Adrenal gland (tissue), 12 donors: ENCODE results near the gene WNT7B. TPM values are rescaled to one million over a fixed set of nuclear protein-coding genes. Genes with fewer than 3 reads are reported as not detected.

Experiments used
- DNase-seq, 7 donors: peaks; one replicate each; pipeline ENCODE4 v3.0.0-alpha.2; 2019 to 2020
- H3K27ac ChIP-seq, 5 donors: fragments of 200-600 bp; sonication (generic) in 4 of 5; 1 replicate in 3 of 5; 2 replicates in 2 of 5; pipeline versions ENCODE4 v1.5.1 to v1.8.0; 2016 to 2020; ENCODE audit warnings: mild to moderate bottlenecking in 1 of 5
- H3K27me3 ChIP-seq: fragments of 200-600 bp; 2 replicates; pipeline ENCODE4 v1.8.0; 2021
- H3K36me3 ChIP-seq, 2 donors: fragments of 200-600 bp; replicated peaks in 1 of 2; 1 replicate in 1 of 2; 2 replicates in 1 of 2; pipeline versions ENCODE4 v1.5.1 to v1.8.0; 2018 to 2022
- H3K4me1 ChIP-seq, 2 donors: fragments of 200-600 bp; replicated peaks in 1 of 2; 1 replicate in 1 of 2; 2 replicates in 1 of 2; pipeline versions ENCODE4 v1.5.1 to v1.8.0; 2018 to 2021
- H3K4me3 ChIP-seq, 4 donors: fragments of 200-600 bp; sonication (generic) in 3 of 4; one replicate each; pipeline ENCODE4 v1.5.1; 2016 to 2018
- H3K9me3 ChIP-seq, 3 donors: fragments of 200-600 bp; sonication (generic) in 1 of 3; replicated peaks in 1 of 3; 1 replicate in 2 of 3; 2 replicates in 1 of 3; pipeline versions ENCODE4 v1.5.1 to v1.8.0; 2016 to 2021
- CTCF ChIP-seq, 6 experiments: fragments of 450-650 bp in 4 of 6; fragments of 200-600 bp in 2 of 6; sonication (generic) in 1 of 6; IDR thresholded peaks; 1 replicate in 5 of 6; 2 replicates in 1 of 6; pipeline versions ENCODE4 v1.5.1 to v1.8.0; 2016 to 2021; ENCODE audit warnings: antibody characterized with exemption in 6 of 6, mild to moderate bottlenecking in 2 of 6, moderate library complexity in 1 of 6
- POLR2A ChIP-seq, 2 donors: fragments of 450-650 bp; IDR thresholded peaks; one replicate each; pipeline ENCODE4 v1.6.1; 2017; ENCODE audit warnings: antibody characterized with exemption in 2 of 2, mild to moderate bottlenecking in 2 of 2, moderate library complexity in 1 of 2
- WGBS, 4 donors: extraction: QIAGEN DNeasy Blood & Tissue Kit in 2 of 4; methylation state at CpG; one replicate each; pipeline versions ENCODE4 v1.1.5 to v1.1.7; 2013 to 2017; 5-methylcytosine and 5-hydroxymethylcytosine counted together
- intact Hi-C, 2 donors: fragments of 100-400 bp; cut with DNase I; formaldehyde crosslinking; loops; one replicate each; pipeline versions ENCODE4 v1.14.1 to v1.15.0; 2022 to 2023
- polyA plus RNA-seq, 3 donors: library from polyadenylated mRNA; stranded (reverse); fragments of 200-250 nt in 2 of 3; fragments of 350-450 nt in 1 of 3; fragmentation: Illumina TruSeq in 1 of 3; extraction: RNeasy Lipid Tissue Mini Kit (QIAGEN cat#74804) in 1 of 3; gene quantifications; one replicate each; pipeline ENCODE4 v1.2.3, GENCODE V29; 2013 to 2014
- total RNA-seq, 9 donors: library from RNA; depleted of rRNA in 4 of 9; stranded (reverse); fragments of >200 nt in 4 of 9; fragments of 120-200 nt in 1 of 9; fragmentation: NEBNext Ultra II Directional in 1 of 9; extraction: Animal tissue kit (Norgen Biotek cat#: 25700) in 1 of 9; gene quantifications; one replicate each; pipeline versions ENCODE4 v1.1.0 to v1.2.4, GENCODE V29; 2013 to 2023
- donor health status: healthy with polysubstance abuse.
- donor health status: Bipolar disorder and iron deficiency.
- donor health status: DM: yes; HTN: yes; CAD: no.
- donor health status: DM: no; HTN: no; CAD: no.
- donor health status: DM: no; HTN: no; CAD: no.
- donor health status: DM: yes; HTN: yes; CAD: no.

WNT7B gene
- total and polyA plus RNA-seq, 12 donors = 0.07 to 0.24 (median 0.15) TPM; not detected in 8

DNA sequence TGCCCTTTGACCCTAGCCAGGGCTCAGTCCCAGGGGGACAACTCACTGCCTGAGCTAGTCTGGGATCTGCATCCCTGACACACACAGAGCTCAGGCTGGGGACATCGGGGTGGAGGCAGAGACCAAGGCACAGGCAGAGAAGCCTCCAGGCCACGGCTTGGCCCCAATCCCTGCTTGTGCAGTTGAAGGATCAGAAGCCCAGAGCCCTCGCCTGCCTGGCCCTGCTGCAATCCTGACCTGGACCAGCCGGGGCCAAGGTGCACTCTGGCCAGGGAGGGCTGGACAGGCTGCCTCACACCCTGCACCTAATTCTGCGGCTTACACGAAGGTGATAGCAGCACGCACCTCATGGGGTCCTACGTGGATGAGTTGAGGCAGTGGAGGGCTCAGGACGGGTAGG lies 34.6 kb downstream of the WNT7B start:
- Histone ChIP-seq H3K36me3 (no peaks in the 10 kb centered on the region), H3K27me3 (no peaks in the 10 kb centered on the region), H3K4me1 (no peaks in the 10 kb centered on the region), H3K9me3 (no peaks in the 10 kb centered on the region), H3K27ac (no peak overlapping the region), H3K4me3 (no peak overlapping the region)
- TF ChIP-seq POLR2A (IDR thresholded peaks at IDR 0.05) (no peak), CTCF (IDR thresholded peaks at IDR 0.05) (no peak)
- 87 to 100% (median 89%) methylated on average over 4 to 9 of the region's 9 CpGs for WGBS, 4 donors
- no peak for DNase-seq
- intact Hi-C loops = no loop called here

DNA sequence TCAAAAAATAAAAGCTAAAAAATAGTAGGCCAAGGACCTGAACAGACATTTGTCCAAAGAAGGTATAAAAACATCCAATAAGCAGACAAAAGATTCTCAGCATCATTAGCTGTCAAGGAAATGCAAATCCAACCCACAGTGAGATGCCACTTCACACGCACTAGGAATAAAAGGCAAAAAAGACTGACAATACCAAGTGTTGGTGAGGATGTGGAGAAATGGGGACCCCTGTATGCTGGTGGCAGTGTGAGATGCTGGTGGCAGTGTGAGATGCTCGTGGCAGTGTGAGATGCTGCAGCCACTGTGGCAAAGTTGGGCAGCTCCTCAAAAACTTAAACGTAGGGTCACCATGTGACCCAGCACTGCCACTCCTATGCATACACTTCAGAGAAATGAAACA lies 38.0 kb downstream of the WNT7B start:
- H3K4me3 ChIP-seq = no peak overlapping the region
- intact Hi-C loops = no loop called here
- 88 to 97% (median 92%) methylated on average over 3 of the region's 3 CpGs for WGBS, 4 donors
- no peaks in the 10 kb centered on the region for H3K9me3 ChIP-seq
- no peaks in the 10 kb centered on the region for H3K36me3 ChIP-seq
- TF ChIP-seq POLR2A (IDR thresholded peaks at IDR 0.05) = no peak
- TF ChIP-seq CTCF (IDR thresholded peaks at IDR 0.05) = no peak
- peaks cover 0 to 5% of the 10 kb centered on the region in 2 donors for H3K4me1 ChIP-seq
- H3K27ac ChIP-seq = no peak overlapping the region
- no peak for DNase-seq
- peaks cover 8% of the 10 kb centered on the region for H3K27me3 ChIP-seq

DNA sequence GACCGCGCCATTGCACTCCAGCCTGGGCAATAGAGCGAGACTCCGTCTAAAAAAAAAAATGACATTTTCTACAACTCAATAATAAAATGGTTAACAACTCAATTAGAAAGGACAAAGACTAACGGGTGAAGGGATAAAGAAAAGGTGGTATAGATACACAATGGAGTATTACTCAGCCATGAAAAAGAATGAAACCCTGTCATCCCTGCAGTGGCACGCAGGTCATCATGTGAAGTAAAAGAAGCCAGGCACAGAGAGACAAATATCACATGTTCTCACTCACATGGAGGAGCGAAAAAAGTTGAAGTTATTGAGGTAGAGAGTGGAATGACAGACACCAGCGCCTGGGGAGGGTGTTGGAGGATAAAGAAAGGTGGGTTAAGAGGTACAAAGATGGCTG lies 39.0 kb downstream of the WNT7B start:
- no peaks in the 10 kb centered on the region for H3K36me3 ChIP-seq
- WGBS, 4 donors = 92 to 96% (median 93%) methylated on average over 8 of the region's 8 CpGs
- no peak for DNase-seq

GRCh38 chr22:45935573-45935972 lies 41.4 kb downstream of the WNT7B start:
- WGBS, 4 donors = 68 to 84% (median 75%) methylated on average over 4 to 6 of the region's 6 CpGs
- H3K27me3 ChIP-seq = peaks cover 21% of the 10 kb centered on the region
- no peaks in the 10 kb centered on the region for H3K9me3 ChIP-seq
- H3K4me1 ChIP-seq = peaks cover 0 to 5% of the 10 kb centered on the region in 2 donors
- intact Hi-C loops = no loop called here
- H3K36me3 ChIP-seq = no peaks in the 10 kb centered on the region
- no peak for DNase-seq
- no peak overlapping the region for H3K27ac ChIP-seq
- no peak overlapping the region for H3K4me3 ChIP-seq
- TF ChIP-seq CTCF (IDR thresholded peaks at IDR 0.05) (no peak), POLR2A (IDR thresholded peaks at IDR 0.05) (no peak)

More for the DNA sequence above, 39.0 kb downstream of the WNT7B start:
- Histone ChIP-seq H3K27me3 (peaks cover 15% of the 10 kb centered on the region), H3K27ac (no peak overlapping the region), H3K4me1 (peaks cover 0 to 5% of the 10 kb centered on the region in 2 donors), H3K9me3 (no peaks in the 10 kb centered on the region), H3K4me3 (no peak overlapping the region)
- TF ChIP-seq CTCF (IDR thresholded peaks at IDR 0.05) (no peak), POLR2A (IDR thresholded peaks at IDR 0.05) (no peak)
- intact Hi-C loops = no loop called here
